Naive thymus-derived CD8-positive, alpha-beta T cell (primary cell): ENCODE data around the gene CELA3A. TPM values are rescaled to one million over a fixed set of nuclear protein-coding genes. Genes with fewer than 3 reads are reported as not detected.
"Not testable (repeated sequence)": the region's sequence is repeated elsewhere in the genome, so short reads cannot be mapped to it uniquely, and the experiment has no call there.

ENCODE experiments used
- ATAC-seq, 2 donors: fragments of 150-1000 bp; cut with Tn5 transposase in 1 of 2; sonication (Bioruptor Pico), chemical (Tn5 transposase) in 1 of 2; 1 replicate in 1 of 2; 2 replicates in 1 of 2; pipeline ENCODE4 v1.10.0; 2021; ENCODE audit warnings: mild to moderate bottlenecking in 2 of 2, moderate library complexity in 2 of 2
- POLR2A ChIA-PET: fragments of 350-600 bp; sonication (Branson Sonifier 250); formaldehyde crosslinking; loops from one replicate; lab custom pipeline; 2021; ENCODE audit warnings: antibody characterized with exemption; lab: Charles Lee
- DNase-seq, 10 donors: peaks; one replicate each; pipeline versions ENCODE4 v3.0.0 to v3.0.0-alpha.2; 2020 to 2022
- H3K27ac Mint-ChIP-seq, 10 donors: one replicate each; pipeline ENCODE4 v1.8.0; 2020 to 2022; ENCODE audit warnings: mild to moderate bottlenecking in 10 of 10, mixed read lengths in 10 of 10, moderate library complexity in 4 of 10, inconsistent platforms in 1 of 10
- H3K27me3 Mint-ChIP-seq, 5 donors: one replicate each; pipeline ENCODE4 v1.8.0; 2021 to 2022; ENCODE audit warnings: mixed read lengths in 5 of 5
- H3K36me3 Mint-ChIP-seq, 3 donors: one replicate each; pipeline ENCODE4 v1.8.0; 2020 to 2022; ENCODE audit warnings: mixed read lengths in 3 of 3, mild to moderate bottlenecking in 2 of 3, inconsistent platforms in 1 of 3
- H3K4me1 Mint-ChIP-seq, 4 donors: one replicate each; pipeline ENCODE4 v1.8.0; 2021 to 2022; ENCODE audit warnings: mixed read lengths in 4 of 4
- H3K4me3 Mint-ChIP-seq, 10 donors: one replicate each; pipeline ENCODE4 v1.8.0; 2020 to 2022; ENCODE audit warnings: mild to moderate bottlenecking in 10 of 10, mixed read lengths in 10 of 10, moderate library complexity in 6 of 10, inconsistent platforms in 1 of 10
- H3K9me3 Mint-ChIP-seq, 9 donors: one replicate each; pipeline ENCODE4 v1.8.0; 2020 to 2022; ENCODE audit warnings: mixed read lengths in 9 of 9, mild to moderate bottlenecking in 3 of 9, inconsistent platforms in 1 of 9, moderate library complexity in 1 of 9
- polyA plus RNA-seq, 3 donors: library from polyadenylated mRNA; unstranded; fragments of 300-500 nt; fragmentation: Illumina TruSeq; gene quantifications; one replicate each; pipeline ENCODE4 v1.2.3, GENCODE V29; 2021
- total RNA-seq, 8 experiments: library from RNA in 2 of 8; stranded (reverse) in 2 of 8; gene quantifications; one replicate each; pipeline ENCODE4 v1.2.3 and lab custom pipeline; 2021 to 2026

Gene CELA3A
- total and polyA plus RNA-seq, 5 experiments from 2014 or later: not detected

GRCh38 chr1:21986386-21986785 lies 15.1 kb upstream of the CELA3A start:
- ATAC-seq, H3K4me3 Mint-ChIP-seq, H3K36me3 Mint-ChIP-seq, H3K4me1 Mint-ChIP-seq, H3K9me3 Mint-ChIP-seq, POLR2A ChIA-PET, H3K27me3 Mint-ChIP-seq, H3K27ac Mint-ChIP-seq: not testable (repeated sequence)
- DNase-seq: peak in 1 of 10 donors; percentile 8

GRCh38 chr1:21989672-21990393 lies 11.6 kb upstream of the CELA3A start:
- H3K4me1 Mint-ChIP-seq, H3K27me3 Mint-ChIP-seq, DNase-seq, H3K27ac Mint-ChIP-seq, H3K4me3 Mint-ChIP-seq, POLR2A ChIA-PET, H3K9me3 Mint-ChIP-seq, H3K36me3 Mint-ChIP-seq, ATAC-seq: not testable (repeated sequence)

DNA sequence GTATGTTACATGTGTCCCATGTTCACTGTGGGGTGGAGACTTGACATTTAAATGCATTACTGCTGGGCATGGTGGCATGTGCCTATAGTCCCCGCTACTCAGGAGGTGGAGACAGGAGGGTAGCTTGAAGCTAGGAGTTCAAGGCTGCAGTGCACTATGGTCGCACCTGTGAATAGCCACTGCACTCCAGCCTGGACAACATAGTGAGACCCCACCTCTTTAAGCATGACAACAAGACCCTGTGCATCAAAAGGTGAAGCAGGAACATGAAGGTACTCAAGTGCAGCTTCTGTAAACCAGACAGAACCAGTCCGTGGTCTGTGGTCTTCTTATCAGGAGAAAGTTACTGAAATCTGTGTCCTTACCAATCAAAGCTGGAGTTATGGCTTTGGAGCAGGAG lies 9.3 kb upstream of the CELA3A start:
- H3K9me3 Mint-ChIP-seq, POLR2A ChIA-PET, H3K4me1 Mint-ChIP-seq, ATAC-seq, H3K27me3 Mint-ChIP-seq, H3K27ac Mint-ChIP-seq, H3K4me3 Mint-ChIP-seq, H3K36me3 Mint-ChIP-seq: not testable (repeated sequence)
- peak in 1 of 10 donors; percentile 58 for DNase-seq

DNA sequence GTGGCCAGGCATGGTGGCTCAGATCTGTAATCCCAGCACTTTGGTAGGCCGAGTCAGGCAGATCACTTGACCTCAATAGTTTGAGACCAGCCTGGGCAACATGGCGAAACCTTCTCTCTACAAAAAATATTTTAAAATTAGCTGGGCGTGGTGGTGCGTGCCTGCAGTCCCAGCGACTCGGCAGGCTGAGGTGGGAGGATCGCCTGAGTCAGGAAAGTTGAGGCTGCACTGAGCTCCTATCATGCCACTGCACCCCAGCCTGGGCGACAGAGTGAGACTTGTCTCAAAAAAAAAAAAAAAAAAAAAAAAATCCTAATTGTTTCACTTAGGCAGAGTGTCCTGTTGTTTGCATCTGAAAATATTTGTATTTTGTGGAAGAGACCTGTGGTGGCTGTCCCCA lies 6.7 kb upstream of the CELA3A start:
- H3K27ac Mint-ChIP-seq, H3K36me3 Mint-ChIP-seq, H3K4me1 Mint-ChIP-seq, H3K9me3 Mint-ChIP-seq, DNase-seq, H3K27me3 Mint-ChIP-seq, POLR2A ChIA-PET, H3K4me3 Mint-ChIP-seq, ATAC-seq: not testable (repeated sequence)

DNA sequence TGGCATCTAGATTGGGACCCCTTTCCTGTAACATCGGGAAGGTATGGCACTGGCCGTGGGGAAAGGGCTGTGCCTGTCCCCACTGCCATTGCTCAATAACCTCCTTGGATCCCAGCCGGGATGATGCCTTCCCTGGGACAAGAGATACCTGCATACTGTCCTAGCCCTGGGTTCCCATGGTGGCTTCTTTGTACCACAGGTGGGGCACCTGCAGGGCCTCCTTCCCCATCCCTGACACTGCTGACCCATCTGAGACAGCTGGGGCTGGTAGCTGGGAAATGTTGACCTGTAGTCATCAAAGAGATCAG lies 4.8 kb upstream of the CELA3A start:
- H3K36me3 Mint-ChIP-seq, POLR2A ChIA-PET, H3K4me3 Mint-ChIP-seq, H3K27me3 Mint-ChIP-seq, H3K4me1 Mint-ChIP-seq, H3K9me3 Mint-ChIP-seq, ATAC-seq: not testable (repeated sequence)
- peak in 1 of 10 donors; percentile 6 for DNase-seq
- H3K27ac Mint-ChIP-seq: peak overlapping the region in 1 of 10 donors; percentile 35

- H3K4me3 Mint-ChIP-seq, H3K4me1 Mint-ChIP-seq, H3K9me3 Mint-ChIP-seq, DNase-seq, POLR2A ChIA-PET, H3K36me3 Mint-ChIP-seq, ATAC-seq, H3K27me3 Mint-ChIP-seq: not testable (repeated sequence)
- peak overlapping the region in 2 of 10 donors; percentile 8 to 15 for H3K27ac Mint-ChIP-seq
Observed at GRCh38 chr1:21997891-21998623, 3.4 kb upstream of the CELA3A start.

DNA sequence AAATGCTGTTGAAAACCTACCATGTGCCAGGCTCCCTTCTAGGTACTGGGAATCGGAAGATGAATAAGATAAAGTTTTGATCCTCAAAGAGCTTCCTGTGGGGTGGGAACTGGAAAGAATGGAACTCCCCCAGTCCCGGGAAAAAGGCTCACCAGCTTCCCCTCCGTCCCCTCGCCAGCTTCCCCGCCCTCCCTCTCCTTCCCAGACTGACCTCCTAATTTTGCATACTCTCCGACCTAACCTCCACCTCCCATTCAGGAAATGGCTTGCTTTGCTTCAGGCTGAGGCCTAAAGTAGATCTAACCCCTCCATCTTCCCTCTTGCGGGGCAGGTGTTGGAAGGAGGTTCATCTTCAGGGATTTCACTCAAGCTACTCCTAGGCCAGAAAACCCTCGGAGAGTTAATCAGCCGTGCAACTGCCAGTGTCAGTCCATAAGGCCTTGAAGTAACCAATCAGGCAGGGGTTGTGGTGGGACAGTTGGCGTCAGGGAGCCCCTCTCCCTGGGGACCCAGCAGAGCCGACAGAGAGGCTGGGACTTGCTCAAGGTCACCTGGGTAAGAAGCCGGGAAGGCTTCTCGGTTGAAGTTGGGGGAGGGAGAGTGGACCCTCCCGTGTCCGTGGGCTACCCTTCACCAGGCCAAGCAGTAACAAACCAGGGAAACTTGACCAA lies 2.7 kb upstream of the CELA3A start:
- H3K27ac Mint-ChIP-seq, ATAC-seq, H3K4me3 Mint-ChIP-seq, H3K9me3 Mint-ChIP-seq, H3K36me3 Mint-ChIP-seq, POLR2A ChIA-PET, H3K4me1 Mint-ChIP-seq, H3K27me3 Mint-ChIP-seq: not testable (repeated sequence)
- peak in 1 of 10 donors; percentile 1 for DNase-seq

- H3K9me3 Mint-ChIP-seq, H3K27me3 Mint-ChIP-seq, H3K27ac Mint-ChIP-seq, H3K4me3 Mint-ChIP-seq, POLR2A ChIA-PET, ATAC-seq, H3K36me3 Mint-ChIP-seq, H3K4me1 Mint-ChIP-seq: not testable (repeated sequence)
- peak in 1 of 10 donors; percentile 8 for DNase-seq
Observed at GRCh38 chr1:21999645-22000044, 1.8 kb upstream of the CELA3A start.

DNA sequence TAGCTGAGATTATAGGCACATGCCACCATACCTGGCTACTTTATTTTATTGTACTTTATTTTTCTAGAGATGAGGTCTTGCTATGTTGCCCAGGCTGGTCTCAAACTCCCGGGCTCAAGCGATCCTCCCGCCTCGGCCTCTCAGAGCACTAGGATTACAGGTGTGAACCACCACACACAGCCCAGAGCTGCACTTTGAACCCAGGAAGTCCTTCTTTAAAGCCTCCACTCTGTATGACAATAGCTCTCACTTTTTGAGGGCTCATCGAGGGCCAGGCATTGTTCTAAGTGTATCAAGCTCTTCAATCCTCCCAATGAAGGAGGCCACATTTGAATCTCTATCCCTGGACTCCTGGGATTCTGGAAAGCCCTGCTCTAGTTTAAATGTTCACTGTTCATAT lies 1.0 kb downstream of the CELA3A start:
- ATAC-seq, H3K4me1 Mint-ChIP-seq, H3K4me3 Mint-ChIP-seq, POLR2A ChIA-PET, H3K9me3 Mint-ChIP-seq, H3K36me3 Mint-ChIP-seq, H3K27me3 Mint-ChIP-seq: not testable (repeated sequence)
- peak overlapping the region in 1 of 10 donors; percentile 70 for H3K27ac Mint-ChIP-seq
- peak in 1 of 10 donors; percentile 19 for DNase-seq

DNA sequence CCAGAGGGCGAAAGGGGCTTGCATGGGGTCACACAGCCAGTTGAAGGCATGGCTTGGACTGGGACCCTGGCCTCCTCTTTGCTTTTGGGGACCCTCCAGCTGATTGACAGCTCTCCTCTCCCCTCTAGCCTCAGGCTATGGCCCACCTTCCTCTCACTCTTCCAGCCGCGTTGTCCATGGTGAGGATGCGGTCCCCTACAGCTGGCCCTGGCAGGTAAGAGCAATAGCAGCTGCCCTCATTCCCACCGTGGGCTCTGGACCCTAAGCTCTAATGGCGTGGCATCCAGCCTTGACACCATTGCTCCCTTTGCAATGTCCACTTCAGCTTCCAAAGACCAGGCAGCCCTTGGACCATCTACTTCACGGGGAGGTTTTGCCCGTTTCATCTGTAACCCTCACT lies 1.4 kb downstream of the CELA3A start:
- H3K4me3 Mint-ChIP-seq, H3K9me3 Mint-ChIP-seq, POLR2A ChIA-PET, ATAC-seq, H3K36me3 Mint-ChIP-seq, H3K27me3 Mint-ChIP-seq, H3K4me1 Mint-ChIP-seq, DNase-seq: not testable (repeated sequence)
- peak overlapping the region in 1 of 10 donors; percentile 70 for H3K27ac Mint-ChIP-seq

DNA sequence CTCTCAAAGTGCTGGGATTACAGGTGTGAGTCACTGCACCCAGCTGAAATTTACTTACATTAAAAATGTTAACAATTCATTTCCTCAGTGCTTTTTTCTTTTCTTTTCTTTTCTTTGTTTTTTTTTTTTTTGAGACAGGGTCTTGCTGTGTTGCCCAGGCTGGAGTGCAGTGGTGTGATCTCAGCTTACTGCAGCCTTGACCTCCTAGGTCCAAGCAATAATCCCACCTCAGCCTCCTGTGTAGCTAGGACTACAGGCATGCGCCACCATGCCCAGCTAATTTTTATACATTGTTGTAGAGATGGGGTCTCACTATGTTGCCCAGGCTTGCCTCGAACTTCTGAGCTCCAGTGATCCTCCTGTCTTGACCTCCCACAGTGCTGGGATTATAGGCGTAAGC lies 2.5 kb downstream of the CELA3A start:
- H3K27ac Mint-ChIP-seq, H3K9me3 Mint-ChIP-seq, H3K4me1 Mint-ChIP-seq, H3K4me3 Mint-ChIP-seq, POLR2A ChIA-PET, H3K27me3 Mint-ChIP-seq, H3K36me3 Mint-ChIP-seq, ATAC-seq: not testable (repeated sequence)
- peak in 1 of 10 donors; percentile 8 for DNase-seq

GRCh38 chr1:22005261-22006149 lies 4.0 kb downstream of the CELA3A start:
- POLR2A ChIA-PET, H3K9me3 Mint-ChIP-seq, H3K27me3 Mint-ChIP-seq, ATAC-seq, H3K36me3 Mint-ChIP-seq, H3K4me3 Mint-ChIP-seq, H3K4me1 Mint-ChIP-seq, H3K27ac Mint-ChIP-seq: not testable (repeated sequence)
- peak in 4 of 10 donors; percentile 12 to 57 (median 13) for DNase-seq

DNA sequence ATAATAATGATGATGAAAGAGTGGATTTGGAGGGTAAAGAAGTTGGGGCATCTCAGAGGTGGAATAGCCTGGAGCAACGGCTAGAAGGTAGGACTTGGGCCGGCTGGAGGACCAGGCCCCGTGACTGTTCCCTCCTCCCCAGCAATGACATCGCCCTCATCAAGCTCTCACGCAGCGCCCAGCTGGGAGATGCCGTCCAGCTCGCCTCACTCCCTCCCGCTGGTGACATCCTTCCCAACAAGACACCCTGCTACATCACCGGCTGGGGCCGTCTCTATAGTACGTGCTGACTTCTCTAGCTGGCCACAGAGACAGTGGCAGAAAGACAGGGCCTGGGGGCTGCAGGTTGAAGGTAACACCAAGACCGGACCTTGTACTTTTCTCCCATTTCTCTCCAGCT lies 5.3 kb downstream of the CELA3A start:
- H3K4me1 Mint-ChIP-seq, H3K9me3 Mint-ChIP-seq, H3K4me3 Mint-ChIP-seq, H3K27me3 Mint-ChIP-seq, POLR2A ChIA-PET, ATAC-seq, H3K36me3 Mint-ChIP-seq: not testable (repeated sequence)
- peak overlapping the region in 1 of 10 donors; percentile 75 for H3K27ac Mint-ChIP-seq
- peak in 1 of 10 donors; percentile 18 for DNase-seq
